Mesenteric fat pad (tissue), 1 donor: ENCODE measurements around the gene LIX1. TPM values are rescaled to one million over a fixed set of nuclear protein-coding genes. Genes with fewer than 3 reads are reported as not detected.

Source experiments
- DNase-seq: peaks from one replicate; pipeline ENCODE4 v3.0.0-alpha.2; 2020; ENCODE audit warnings: low spot score
- total RNA-seq: library from RNA; stranded (reverse); fragmentation: NEBNext Ultra II Directional; extraction: Animal tissue kit (Norgen Biotek cat#: 25700); gene quantifications from one replicate; pipeline ENCODE4 v1.2.1, GENCODE V29; 2021
- donor health status: DM: yes; HTN: yes; CAD: no.

LIX1 gene
- total RNA-seq, 1 donor from 2014 or later = not detected

DNA sequence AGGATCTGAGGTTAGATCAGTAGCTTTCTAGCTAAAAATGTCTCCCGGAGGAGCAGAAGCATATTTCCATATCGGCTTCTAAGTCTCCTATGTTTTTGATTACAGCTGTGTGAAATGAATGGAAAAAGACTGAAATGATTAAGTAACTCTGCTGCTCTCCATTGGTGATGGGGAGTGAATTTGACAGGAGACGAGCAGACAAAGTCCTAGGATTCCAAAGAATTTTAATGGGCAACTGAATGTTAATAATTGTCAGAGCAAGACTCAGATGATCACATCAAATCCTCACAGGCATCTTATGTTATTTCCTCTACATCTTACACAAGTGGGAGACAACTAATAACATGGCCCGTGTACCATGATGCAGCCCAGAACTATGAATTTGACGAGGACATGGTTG lies 66.8 kb downstream of the LIX1 start:
- DNase-seq = no peak

DNA sequence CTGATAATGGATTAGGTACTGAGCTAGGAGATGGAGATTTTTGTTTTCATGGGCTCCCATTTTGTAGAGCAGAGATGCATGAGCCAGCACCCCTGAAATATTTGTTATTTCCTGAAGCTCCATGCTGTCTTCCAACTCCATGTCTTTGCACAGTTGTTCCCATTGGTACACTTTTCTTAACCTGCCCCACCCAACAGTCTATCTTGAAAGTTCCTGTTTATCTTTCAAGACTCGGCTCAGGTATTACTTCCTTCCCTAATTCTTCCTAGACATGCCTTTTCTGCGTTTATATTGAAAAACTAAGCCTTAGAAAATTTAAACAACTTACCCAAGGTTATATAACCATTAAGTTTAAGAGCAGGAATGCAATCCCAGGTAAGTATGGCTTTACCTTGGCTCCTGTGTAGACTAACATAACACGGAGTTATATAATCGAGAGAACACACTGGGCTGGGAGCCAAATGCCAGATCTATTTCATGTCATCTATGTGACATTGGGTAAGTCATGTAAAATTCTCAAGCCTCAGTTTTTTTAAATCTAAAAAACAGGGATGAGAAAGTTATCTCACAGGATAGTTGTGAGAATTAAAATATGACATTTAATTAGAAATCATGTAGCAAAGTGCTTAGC lies 67.4 kb downstream of the LIX1 start:
- DNase-seq = no peak

DNA sequence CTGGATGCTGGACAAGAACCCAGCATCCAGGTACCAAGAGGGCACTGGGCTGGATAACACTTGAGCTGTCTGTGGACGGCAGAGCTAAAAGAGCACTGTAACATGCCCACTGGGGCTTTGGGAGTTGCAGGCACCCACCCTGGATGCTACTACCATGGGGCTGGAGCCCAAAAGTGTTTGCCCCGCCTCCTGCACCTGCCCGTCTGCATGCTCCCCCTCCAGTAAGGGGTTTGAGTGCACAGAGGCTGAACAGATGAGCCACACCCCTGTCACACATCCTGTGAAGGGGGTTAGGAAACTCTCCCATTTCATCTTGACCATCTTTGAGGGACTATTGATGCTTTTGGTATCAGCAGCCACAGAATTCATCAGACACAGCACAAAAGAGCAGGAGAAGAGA lies 69.0 kb downstream of the LIX1 start:
- no peak for DNase-seq

DNA sequence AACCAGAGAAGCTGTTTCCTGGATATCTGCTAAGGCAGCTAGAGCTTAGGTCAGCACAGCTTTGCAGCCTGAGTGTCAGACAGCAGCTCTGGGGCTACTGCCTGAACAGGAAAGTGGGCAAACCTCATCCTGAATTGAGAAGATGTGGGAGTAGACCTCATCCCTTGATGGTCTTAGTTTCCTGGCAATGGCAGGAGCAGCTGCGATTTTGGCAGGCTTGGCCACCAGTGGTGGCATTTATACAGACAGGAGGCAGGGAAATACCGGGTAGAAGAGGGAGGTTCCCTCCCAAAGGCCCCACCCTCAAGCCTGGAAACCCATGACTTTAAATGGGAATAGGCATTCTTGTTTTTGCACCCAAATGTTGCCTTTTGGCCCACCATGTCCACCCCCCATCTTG lies 69.7 kb downstream of the LIX1 start:
- no peak for DNase-seq

DNA sequence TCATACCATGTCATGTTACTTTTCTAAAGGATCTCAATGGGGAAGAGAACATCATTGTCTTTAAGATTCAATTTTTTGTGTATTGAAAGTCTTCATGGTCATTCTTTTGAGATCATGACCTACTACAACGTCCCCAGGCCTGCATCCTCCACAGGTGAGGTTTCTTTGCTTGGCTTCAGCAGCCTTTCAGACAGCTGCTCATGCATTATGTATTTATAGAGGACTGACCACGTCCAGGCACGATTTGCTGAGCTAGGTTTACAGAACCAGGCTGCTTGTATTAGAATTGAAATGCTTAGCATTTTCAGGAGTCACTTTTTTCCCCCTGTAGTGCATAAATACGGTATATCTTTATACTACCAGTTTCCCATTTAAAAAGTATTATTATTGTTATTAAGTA lies 70.4 kb downstream of the LIX1 start:
- no peak for DNase-seq

DNA sequence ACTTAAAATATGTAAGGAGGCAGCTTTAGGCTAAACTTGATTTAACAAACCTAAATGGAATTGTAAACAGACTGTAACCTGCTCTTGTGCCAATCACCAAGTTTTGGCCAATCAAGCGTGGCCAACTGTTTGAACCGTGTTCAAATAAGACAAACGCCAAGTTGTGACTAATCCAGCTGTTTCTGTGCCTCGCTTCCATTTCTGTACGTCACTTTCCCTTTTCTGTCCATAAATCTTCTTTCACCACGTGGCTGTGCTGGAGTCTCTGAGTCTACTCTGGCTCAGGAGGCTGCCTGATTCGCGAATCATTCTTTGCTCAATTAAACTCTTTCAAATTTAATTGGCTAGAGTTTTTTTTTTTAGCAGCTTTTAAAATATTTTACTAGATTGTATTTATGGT lies 71.3 kb downstream of the LIX1 start:
- DNase-seq = no peak

DNA sequence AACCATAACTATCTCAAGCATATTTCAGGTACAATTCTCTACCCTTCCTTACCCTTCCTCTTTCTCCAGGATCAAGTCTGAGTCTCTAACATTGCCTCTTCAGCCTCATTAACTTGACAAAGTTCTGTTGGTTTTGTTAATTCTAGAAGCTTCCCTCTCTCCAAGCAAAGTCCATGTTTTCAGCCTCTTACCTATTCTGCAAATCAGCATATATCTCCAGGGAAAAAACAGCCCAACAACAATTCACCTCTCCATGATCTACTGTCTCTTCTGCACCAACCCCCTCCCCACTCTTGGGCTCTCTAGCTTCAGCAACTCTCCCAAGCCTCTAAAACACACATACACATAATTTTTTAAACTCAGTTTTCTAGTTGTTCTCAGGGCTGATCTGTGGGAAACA lies 72.2 kb downstream of the LIX1 start:
- DNase-seq = no peak

DNA sequence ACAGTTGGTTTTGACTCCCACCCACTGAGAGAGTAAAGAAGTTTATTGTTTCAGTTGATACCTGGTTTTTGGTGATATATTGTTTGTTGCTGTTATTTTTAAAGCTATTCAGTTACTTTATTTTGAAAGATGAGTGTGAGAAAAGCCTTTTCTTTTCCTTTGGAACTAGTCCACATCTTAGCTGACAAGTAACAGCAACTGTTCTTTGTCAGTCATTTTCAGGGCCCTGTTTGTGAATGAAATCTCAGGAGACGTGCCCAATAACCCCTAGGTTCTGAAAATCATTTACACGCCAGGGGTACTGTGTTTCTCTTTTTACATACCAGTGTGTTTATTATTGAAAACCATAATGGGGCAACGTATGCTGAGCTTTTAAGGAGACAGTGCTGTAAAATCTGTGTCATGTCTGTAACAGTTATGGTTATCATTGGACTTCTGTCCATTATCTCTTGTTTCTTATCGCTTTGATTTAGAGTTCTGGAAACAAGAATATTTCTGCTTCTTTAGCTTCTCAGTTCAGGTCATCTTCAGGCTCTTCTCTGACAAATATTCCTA lies 75.0 kb downstream of the LIX1 start:
- no peak for DNase-seq

DNA sequence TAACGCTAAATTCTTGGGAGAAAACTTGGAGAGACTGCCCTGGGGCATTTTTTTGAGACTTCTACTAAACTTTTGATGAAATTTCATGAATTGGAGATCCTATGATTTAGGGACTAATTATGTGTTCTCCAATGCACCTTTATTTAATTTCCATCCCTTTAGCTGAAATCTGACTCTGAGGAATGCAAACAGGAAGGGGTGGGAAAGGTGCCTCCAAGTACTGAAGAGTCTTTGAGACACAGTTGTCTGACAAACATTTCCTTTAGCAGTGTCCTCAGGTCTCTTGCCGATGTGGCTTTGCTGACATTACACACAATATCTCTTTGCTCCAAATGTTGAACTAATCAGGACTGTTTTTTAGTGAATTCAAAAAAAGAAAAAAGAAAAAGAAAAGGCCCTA lies 76.9 kb downstream of the LIX1 start:
- DNase-seq = no peak

DNA sequence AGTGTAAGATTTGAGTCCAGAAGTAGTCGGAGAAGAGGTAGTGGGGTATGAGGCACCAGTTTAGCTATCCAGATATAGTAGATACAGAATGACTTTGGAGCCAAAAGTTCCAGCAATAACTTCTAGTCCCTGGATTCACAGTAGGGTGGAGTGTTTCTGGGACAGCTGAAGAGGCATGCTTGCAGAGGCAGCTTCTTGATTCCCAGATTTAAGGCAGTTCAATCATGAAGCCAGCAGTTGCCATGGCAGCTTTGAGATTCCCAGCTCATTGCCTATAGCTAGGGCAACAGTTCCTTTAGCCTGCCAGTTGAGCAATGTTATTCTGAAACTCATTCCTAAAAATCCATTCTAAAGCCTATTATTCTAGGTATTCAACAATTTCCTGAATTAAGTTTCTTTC lies 79.2 kb downstream of the LIX1 start:
- DNase-seq = no peak

DNA sequence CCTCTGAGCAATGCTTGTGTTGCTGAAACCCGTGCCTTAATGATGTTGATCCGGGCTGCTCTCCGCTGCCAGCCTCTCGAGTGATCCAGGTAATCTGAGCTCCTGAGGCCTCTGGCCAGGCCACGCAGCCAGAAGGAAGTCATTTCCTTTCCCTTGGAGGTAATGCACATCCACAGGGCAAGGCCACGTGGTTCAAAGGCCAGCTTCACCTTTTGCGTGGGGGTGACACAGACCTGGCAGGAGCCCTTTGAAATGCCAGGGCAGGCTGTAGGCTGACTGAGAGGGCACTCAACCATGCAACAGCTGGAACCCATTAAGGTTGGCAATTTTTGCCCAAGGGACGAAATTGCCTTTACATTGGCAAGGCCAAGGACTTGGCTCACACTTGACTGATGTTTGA lies 80.4 kb downstream of the LIX1 start:
- DNase-seq = no peak

DNA sequence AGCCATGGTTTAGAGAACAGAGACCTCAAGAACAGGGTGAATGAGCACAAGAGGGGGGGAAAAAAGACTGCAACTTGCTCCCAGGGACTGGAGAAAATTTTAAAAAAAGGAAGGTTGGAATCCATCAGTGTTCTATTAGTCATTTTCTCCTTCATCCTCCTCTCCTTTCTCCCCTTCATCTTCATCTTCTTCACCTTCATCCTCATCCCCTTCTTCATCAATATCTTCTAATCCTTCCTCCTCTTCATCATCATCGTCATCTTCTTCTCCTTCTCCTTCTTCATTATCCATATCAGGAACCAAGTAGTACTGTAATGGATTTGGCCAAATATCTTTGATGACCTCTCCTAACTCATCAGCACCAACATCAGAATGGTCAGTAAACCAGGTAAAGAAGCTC lies 86.1 kb downstream of the LIX1 start:
- DNase-seq = no peak

DNA sequence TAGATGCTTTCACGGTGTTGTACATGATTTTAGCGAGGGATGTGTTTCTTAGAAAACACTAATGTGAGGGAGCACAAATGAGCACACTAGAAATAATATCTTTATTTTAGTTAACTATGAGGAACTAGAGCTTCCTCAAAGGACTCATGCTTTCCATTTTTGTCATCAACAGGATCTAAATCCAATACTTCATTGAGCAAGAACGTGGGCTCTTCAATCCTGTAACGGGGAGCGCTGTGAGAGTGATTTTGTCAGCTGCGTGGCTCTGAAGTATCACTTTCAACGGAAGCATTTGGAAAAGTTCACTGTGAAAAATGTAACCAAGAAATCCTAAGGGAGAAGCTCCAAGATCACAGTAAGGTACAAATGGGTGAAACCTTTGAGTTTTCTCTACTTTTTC lies 93.2 kb downstream of the LIX1 start:
- DNase-seq = no peak

DNA sequence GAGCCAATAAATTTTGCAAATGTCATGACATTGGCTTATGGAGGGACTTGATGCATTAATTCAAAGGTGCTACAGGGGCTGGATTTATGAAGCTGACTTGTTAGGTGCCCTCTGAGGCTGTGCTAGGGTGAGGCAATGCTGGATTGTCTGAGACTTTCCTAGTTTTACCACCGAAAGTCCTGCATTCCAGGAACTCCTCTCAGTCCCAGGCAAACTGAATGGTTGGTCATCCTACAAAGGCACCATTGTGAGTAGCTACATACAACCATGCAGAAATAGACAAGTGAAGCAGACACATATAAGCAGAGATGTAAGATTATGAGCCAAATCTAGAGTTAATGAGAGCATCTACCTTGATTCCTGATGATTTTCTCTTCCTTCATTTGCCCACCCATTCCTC lies 95.3 kb downstream of the LIX1 start:
- DNase-seq = no peak

DNA sequence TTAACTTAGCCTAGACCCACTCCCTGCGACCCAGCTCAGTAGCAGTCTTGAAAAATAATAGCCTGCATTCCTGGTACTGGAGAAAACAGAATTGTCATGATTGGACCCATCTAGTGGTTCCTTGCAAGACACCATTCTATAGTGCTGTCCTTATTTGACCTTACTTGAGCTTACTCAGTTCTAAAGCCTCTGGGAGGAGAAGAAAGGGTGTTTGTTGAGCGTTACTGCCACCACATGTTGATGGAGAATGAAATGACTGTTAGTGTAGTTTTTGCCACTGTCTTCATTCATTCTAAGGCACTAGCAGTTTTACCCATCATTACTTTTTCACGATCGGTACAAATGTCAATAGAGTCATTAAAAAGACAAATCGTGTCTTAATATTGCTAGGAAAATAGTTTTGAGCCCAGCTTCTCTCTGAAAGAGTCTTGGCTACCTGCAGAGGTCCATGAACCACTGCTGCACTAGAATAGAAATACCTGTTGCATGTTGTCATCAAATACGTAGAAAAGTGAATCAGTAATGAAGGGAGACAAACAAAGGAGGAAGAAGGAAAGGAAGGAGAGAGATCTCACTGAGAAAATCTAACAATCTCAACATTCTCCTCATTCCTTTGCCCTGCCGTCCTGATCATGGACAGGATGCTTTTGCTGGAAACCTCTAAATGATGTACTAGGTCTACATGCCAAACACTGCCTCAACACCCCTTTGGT lies 96.0 kb downstream of the LIX1 start:
- DNase-seq = no peak

DNA sequence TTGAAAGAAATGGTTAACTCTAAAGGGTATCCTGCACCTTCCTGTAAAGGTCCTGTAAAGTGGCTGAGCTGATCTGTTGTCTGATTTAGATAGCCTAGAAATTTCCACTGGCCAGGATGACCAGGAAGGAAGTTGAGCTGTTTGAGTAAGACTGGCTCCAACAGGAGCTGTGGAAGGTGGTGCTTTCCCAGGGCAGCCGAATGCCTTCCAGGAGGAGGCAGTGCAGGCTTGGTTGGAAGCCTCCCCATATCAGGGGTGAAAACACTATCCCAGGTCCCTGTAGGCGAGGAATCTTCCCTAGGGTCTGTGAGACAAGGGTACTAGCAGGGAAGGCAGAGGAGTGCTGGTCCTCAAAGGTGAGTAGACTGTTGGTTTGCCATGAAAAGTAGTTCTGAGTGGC lies 98.4 kb downstream of the LIX1 start:
- no peak for DNase-seq

DNA sequence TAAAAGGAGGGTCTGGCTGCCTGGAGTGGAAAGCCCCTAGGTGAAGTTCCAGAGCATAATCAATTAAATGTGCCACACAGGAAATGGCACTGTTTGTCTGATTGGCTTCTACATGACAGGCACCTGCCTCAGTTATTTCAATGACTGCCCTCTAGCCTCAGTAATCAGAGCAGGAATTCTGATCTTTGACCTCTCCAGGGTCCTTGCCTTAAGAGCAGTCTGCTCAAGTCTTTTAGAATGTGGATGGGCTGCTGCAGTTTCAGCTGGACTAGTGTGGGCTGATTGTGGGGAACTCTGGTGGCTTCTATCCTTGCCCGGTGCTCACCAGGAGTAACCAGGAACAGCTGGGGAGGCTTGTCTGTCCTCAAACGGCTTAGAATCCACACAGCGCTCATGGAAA lies 98.9 kb downstream of the LIX1 start:
- no peak for DNase-seq

DNA sequence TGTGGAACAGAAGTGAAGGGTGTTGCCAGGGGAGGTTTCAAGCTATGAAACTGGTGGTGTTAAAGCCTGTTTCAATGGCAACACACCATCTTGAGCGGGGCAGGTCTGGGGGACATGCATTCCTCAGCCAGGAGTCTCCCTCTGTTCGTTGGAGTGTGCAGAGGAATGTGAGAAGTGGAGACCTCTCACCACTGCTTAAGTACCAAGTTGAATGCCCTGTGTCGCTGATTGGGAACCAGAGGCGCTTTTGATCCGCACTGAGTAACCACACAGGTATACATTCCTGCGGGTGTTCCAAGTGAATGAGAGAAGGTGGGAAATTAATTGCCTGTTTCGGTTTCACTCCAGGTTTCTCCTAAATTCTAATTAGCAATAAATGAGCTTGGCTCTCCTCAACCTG lies 99.4 kb downstream of the LIX1 start:
- DNase-seq = no peak

Other genes starting within 250 kb of the LIX1 start
- gene LNPEP, start 206.5 kb downstream of the LIX1 start, total RNA-seq = 132 TPM
- gene RIOK2, start 40.6 kb upstream of the LIX1 start, total RNA-seq = 30.6 TPM